HG02759 (cell line): ENCODE data around the gene SPAM1.
"Not testable (repeated sequence)": the region's sequence is repeated elsewhere in the genome, so short reads cannot be mapped to it uniquely, and the experiment has no call there.

ENCODE experiments used
- ATAC-seq: cut with Tn5 transposase; IDR thresholded peaks from one replicate; pipeline ENCODE4 v1.9.1; 2021; ENCODE audit warnings: mild to moderate bottlenecking, moderate library complexity; ENCODE audit not compliant: unreplicated experiment

SPAM1 gene

DNA sequence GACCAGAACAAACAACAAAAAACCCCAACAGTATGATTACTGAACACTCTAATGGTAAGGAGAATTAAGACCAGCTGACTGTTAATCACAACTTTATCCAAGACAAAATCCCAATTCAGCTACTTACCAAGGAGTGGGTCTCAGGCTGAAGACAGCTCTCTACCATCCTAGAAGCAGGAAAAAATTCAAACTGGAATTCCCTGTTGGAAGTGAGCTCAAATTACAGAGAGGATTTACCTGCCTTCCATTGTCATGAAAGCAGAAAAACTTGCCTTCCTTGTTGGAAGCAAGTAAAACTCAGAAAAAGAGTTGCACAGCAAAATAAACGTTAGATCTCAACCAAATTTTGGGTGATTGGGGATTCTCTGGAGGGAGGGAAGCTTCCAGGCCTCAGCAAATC is 20.9 kb downstream of the SPAM1 start:
- no peak for ATAC-seq

DNA sequence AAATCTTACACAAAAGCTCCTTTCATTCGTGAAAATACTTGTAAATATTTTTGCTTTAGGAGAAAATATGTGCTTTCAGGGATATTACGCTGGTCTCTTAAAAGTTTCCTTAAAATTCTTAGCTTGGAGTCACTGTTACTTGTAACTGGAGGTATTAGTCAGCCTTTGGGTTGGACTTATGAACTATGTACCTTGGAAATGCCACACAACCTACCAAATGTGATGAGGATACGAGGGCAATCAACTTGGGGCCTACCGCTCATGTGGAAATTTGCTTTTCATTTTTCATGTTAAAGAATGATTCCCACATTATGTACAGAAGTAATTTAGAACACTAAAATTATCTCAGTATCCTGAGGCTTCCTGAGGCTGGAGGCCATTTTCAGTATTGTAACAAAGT is 23.1 kb downstream of the SPAM1 start:
- ATAC-seq: no peak

DNA sequence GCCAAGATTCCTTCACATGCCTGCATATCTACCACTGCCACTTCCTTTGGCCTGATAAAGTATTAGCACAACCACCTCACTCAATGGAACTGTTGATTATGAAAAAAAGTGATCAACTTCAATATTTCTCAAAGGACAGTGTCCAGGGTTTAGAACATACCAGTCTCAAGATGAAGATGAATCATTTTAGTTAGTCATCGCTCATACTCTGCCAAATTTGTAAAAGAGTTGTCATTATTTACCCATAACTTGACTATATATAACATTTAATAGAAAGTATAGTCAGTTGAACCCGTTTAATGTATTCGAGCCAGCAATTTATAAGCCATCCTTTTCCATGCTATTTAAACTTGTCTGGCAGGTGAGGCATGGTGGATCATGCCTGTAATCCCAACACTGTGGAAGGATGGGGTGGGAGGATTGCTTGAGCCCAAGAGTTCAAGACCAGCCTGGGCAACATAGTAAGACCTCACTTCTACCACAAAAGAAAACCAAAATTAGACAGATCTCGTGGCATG is 33.2 kb downstream of the SPAM1 start:
- no peak for ATAC-seq

DNA sequence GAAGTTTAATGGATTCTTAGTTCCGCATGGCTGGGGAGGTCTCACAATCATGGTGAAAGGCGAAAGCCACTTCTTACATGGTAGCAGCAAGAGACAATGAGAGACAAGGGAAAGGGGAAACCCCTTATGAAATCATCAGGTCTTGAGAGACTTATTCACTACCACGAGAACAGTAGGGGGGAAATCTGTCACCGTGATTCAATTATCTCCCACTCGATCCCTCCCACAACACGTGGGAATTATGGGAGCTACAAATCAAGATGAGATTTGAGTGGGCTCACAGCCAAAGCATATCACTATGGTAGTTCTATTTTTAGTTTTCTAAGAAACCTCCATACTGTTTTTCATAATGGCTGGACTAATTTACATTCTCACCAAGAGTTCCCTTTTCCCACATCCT is 36.7 kb downstream of the SPAM1 start:
- ATAC-seq: peak; percentile 48

DNA sequence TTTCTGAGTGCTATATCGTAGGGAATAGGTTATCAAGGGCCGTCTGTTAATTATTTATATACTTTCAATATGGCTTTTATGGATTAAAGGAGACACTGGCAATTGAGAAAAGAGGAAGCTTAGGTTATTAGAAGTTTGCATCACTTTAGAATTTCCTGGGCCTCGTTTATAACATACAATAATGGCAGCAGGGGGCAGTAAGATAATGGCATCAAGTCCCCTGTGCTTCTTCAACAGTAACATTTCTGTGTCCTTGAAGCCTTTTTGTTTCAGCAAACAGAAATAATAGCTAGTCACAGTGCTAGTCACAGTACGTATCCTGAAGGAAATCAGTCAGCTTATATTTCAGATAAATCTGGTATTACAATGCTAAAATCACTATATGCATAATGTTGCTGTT is 41.9 kb downstream of the SPAM1 start:
- no peak for ATAC-seq

DNA sequence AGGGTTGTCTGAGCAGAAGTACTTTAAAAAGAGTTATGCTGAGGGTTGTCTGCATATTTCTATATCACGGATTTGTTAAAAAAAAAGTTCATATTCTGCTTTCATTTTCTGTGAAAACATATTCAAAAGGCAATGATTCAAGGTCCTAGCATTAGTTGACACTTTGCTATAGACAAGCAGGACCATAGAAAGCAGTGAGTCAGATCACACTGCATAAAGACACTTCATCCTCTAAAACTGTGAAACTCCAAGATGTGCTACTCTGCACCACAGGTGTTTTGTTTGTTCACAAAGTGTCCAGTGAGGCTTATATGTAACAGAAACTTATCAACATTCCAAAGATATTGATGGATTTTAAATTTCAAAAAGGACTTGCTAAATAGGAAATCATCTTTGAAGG is 47.0 kb downstream of the SPAM1 start:
- ATAC-seq: no peak

DNA sequence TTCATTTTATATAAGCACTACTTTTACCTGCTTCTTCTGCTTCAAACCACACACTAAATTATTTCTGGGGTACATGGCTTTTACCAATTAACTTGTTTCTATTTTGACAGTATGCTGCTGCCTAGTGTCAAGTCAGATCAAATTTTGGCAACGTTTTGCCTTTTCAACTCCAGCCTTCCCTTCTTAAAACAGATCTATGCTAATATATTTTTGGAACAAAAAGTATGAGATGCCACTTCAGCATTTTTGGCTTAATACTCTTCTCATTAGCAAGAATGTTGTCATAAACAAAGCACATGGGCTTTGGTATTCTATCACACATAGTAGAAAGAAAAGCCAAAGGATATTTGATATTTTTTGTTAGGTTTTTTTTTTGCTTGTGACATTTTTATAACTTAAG is 47.8 kb downstream of the SPAM1 start:
- ATAC-seq: no peak

DNA sequence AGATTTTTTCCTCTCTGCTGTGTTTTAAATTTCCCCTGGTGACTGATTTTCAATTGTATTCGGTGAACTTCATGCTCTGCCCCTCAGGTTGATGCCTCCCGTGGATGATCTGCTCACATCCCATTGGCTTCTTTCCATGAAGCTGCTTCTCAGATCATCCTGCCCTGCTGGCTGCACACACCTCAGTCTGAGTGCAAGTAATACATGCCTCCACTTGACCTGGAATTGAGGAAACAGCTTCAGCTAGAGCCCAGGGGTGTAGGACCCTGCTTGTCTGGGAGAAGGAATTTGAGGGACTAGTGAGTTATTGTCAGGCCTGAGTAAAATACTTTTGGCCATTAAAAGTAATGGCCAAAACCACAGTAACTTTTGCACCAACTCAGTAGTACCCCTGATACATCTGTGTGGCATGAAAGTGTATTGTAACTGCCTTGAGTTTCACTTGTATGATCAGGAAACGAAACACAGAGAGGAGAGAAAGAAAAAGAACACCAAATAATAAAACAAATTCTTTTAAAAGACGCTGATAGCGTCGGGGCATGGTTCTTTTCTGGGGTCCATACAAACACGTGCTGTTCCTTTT is 49.4 kb downstream of the SPAM1 start:
- ATAC-seq: no peak

DNA sequence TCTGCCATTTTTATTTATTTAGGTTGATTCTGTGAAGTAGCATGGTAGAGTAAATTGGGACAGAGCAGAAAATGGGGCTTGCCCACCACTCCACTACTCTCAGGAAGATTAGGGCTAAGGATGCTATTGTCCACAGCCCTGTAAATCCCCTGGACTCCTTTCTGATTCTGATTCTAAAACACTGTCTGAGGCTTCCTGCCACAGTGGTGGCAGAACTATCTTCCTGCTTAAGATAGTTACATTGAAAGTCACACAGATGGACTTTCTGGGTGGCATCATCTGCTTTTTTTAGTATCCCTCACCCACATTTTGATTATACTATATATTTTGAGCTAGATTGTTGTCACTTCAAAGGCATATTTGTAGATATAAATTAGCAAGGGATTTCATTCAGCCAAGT is 50.0 kb downstream of the SPAM1 start:
- no peak for ATAC-seq

DNA sequence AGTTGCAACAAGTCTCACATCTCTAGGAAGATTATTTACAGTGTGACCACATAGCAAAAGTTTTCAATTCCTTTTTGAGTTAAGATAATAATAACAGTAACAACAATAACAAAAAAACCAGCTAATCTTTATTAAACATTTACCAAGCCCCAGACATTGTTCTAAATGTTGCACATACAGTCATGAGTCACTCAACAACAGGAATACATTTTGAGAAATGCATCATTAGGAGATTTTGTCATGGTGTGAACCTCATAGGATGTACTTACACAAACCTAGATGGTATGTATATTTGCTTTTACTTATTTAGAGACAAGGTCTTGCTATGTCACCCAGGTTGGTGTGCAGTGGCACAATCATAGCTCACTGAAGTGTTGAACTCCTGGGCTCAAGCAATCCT is 52.0 kb downstream of the SPAM1 start:
- ATAC-seq: no peak

DNA sequence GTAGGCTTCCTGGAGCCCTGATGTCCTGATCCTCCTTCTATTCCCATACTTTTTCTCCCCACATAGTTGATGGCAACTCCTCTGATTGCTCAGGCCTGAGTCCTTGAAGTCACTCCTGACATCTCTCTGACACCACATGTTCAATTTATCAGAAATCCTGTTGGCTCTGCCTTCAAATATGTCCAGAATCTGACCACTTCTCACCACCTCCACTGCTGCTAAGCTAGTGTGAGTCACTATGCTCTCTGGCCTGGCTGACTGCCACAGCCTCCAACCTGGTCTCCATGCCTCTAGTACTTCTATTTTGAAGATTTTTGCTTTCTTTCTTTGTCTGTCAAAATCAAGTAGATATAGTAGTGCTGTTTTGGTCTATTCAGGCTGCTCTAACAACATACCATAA is 54.8 kb downstream of the SPAM1 start:
- ATAC-seq: no peak

DNA sequence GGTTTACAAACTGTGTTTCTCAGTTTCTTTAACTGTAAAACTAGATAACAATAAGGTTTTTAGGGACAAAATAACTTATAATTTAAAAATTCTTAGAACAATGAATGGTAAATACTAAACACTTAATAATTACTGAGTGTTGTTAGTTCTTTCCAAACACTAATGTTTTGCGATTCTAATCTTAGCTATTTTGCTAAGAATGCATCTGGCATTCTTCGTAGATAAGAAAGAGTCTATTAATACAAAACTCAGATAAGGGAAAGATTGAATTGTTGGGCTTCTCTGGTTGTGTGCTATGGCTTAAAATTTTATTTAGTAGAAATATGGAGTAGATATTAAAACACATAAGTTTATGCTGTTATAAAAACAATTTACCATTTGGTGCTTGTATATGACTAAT is 62.4 kb downstream of the SPAM1 start:
- no peak for ATAC-seq

DNA sequence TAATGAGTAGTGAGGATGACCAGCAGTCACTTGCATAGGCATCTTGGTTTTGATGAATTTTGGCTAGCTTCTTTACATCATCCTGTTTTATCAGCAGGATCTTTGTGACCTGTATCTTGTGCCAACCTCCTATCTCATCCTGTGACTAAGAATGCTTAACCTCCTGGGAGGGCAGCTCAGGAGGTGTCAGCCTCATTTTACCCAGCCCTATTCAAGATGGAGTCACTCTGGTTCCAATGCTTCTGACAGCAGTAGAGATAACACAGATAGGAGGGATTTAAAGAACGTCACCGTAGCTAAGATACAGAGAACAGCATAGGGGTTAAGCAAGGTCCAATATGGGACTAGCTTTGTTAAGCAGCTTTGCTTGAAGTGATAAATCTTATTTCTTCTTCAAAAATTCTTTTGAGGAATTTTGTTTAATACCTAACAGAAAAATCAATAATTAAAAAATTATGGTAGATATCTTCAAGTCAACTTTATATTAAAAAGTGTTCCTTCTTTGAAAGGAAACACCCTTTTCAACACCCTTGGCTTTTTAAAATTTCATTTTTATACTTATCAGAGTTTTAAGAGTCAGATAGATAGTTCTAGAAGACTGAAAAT is 68.0 kb downstream of the SPAM1 start:
- no peak for ATAC-seq

DNA sequence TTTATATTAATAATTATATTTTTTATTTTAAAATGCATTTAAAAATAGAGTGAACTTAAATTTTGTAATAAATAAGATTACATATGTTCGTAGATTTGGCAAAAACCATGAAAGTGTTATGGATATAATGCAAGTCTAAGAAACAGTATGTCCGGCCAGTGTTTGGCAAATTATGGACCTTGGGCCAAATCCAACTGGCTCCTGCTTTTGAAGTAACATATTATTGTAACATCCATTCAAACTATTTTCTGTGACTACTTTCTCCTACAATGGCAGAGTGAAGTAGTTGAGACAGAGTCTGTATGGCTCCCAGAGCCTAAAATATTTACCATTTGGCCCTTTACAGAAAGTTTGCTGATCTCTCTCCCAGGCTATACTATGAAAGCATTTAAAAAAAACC is 69.0 kb downstream of the SPAM1 start:
- no peak for ATAC-seq

DNA sequence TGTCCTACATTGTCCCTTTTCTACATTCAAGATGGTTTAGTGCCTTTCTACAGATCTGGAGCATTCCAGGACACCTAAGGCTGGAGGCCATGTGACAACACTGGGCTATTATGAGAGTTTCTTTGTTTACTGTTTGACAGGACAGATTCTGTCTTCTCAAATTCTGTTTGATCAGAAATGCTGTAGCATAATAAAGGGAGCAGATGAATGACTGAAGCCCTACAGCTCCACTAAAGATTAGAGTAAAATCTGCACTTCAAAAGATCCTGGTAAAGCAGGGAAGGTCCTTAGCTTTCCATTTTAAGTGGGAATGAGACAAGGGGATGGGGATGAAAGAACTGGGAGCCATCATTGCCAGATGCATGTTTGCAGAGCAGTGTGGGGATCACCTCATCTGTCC is 69.4 kb downstream of the SPAM1 start:
- ATAC-seq: no peak

DNA sequence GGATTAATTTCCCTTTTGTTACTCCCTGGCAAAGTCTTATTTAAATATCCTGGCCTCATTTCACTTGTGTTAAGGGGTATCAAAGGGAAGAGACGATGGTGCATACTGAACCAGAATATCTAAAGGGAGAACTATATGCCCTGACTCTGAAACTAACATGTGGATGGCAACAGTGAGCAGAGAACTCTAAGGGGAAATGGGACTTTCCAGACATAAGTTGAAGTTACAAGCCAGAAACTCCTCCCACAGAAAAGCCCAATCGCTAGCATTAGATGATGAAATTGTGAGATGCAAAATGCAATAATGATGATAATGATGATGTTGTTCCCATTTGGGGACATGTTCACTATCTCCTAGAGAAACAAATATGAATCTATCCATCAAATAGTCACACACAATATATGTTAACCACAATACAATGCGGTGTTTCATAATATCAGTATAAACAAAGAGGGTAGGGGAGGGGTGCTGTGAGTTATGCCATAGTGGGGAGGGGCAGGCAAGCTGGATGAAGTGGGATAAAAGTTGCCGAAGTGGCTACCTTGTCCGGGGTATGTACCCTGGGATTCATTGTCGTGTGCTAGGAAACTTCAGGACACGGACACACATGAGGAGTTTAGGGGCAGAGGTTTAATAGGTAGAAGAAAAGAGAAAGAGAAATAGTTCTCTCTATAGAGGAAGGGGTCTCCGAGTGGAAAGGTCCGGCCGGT is 70.7 kb downstream of the SPAM1 start:
- no peak for ATAC-seq

DNA sequence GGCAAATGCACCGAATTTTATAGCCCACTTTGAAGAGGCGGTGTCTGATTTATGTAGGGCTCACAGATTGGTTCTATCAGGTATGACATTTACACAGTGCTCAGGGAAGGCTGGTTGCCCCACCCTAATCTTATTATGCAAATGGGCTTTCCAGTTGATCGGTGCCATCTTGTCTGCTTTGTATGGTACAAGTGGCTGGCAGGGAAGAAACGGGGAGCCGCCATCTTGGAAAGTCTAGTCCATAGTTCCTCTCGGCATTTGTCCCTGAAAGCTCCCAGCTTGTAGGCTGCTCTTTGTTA is 71.2 kb downstream of the SPAM1 start:
- no peak for ATAC-seq

DNA sequence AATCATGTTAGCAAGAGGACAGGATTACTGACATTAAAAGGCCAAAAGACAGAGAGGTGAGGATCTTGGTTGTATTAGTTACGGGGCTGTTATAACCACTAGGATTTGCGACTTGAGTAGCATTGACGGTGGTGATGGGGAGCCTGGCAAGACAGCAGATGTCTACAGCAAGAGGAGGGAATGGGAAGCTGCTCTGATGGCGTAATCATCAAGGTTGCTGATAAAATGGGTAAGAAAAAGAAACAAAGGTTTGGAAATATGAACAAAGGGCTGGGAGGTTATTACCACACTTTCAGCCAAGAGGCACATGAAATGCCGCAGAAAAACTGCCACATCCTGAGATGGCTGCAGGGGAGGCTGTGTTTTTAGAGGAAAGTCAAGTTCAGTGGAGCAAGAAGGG is 73.9 kb downstream of the SPAM1 start:
- no peak for ATAC-seq

DNA sequence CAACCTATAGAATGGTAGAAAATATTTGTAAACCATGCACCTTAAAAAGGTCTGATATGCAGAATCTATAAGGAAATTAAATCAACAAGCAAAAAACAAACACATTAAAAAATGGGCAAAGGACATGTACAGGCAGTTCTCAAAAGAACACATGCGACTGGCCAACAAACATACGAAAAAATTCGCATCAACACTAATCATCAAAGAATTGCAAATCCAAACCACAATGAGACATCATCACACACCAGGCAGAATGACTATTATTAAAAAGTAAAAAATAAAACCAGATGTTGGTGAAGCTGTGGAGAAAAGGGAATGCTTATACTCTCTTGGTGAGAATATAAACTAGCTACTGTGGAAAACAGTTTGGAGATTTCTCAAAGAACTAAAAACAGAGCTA is 74.7 kb downstream of the SPAM1 start:
- no peak for ATAC-seq

DNA sequence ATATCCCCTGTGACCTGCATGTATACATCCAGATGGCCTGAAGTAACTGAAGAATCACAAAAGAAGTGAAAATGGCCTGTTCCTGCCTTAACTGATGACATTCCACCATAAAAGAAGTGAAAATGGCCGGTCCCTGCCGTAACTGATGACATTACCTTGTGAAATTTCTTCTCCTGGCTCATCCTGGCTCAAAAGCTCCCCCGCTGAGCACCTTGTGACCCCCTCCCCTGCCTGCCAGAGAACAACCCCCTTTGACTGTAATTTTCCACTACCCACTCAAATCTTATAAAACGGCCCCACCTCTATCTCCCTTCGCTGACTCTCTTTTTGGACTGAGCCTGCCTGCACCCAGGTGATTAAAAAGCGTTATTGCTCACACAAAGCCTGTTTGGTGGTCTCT is 83.3 kb downstream of the SPAM1 start:
- not testable (repeated sequence) for ATAC-seq

DNA sequence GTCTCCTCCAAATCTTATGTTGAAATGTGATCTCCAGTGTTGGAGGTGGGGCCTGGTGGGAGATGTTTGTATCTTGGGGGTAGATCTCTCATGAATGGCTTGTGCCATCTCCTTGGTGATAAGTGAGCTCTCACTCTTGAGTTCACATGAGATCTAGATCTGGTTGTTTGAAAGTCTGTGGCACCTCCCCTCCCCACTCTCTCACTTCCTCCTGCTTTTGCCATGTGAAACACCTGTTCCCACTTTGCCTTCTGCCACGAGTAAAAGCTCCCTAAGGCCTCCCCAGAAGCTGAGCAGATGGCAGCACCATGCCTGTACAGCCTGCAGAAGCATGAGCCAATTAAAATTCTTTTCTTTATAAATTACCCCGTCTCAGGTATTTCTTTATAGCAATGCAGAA is 84.3 kb downstream of the SPAM1 start:
- ATAC-seq: no peak
